ENCODE measurements around the gene PTPN6.
A peak's percentile ranks its signal among the peaks of the same experiment; 100 is the strongest.

PTPN6 gene

GRCh38 chr12:6917491-6918231 is 33.5 kb upstream of the PTPN6 start:
- peaks cover 22% of the 10 kb centered on the region for H3K36me3 Mint-ChIP-seq
- peak overlapping the region; percentile 91 for H3K27ac Mint-ChIP-seq
- H3K4me3 Mint-ChIP-seq, result no peak overlapping the region
- H3K9me3 Mint-ChIP-seq, result no peaks in the 10 kb centered on the region
- H3K27me3 Mint-ChIP-seq, result no peaks in the 10 kb centered on the region
- ATAC-seq, result no peak
- H3K4me1 Mint-ChIP-seq, result peaks cover 51% of the 10 kb centered on the region

- H3K9me3 Mint-ChIP-seq, result no peaks in the 10 kb centered on the region
- no peak overlapping the region for H3K4me3 Mint-ChIP-seq
- no peak for ATAC-seq
- peaks cover 62% of the 10 kb centered on the region for H3K4me1 Mint-ChIP-seq
- H3K27me3 Mint-ChIP-seq, result no peaks in the 10 kb centered on the region
- no peak overlapping the region for H3K27ac Mint-ChIP-seq
- peaks cover 26% of the 10 kb centered on the region for H3K36me3 Mint-ChIP-seq
Observed at GRCh38 chr12:6919588-6919987, 31.6 kb upstream of the PTPN6 start.

- H3K9me3 Mint-ChIP-seq, result no peaks in the 10 kb centered on the region
- peaks cover 23% of the 10 kb centered on the region for H3K36me3 Mint-ChIP-seq
- peaks cover 58% of the 10 kb centered on the region for H3K4me1 Mint-ChIP-seq
- peak overlapping the region; percentile 83 for H3K27ac Mint-ChIP-seq
- no peak overlapping the region for H3K4me3 Mint-ChIP-seq
- no peaks in the 10 kb centered on the region for H3K27me3 Mint-ChIP-seq
- no peak for ATAC-seq
Observed at GRCh38 chr12:6921539-6921938, 29.6 kb upstream of the PTPN6 start.

- no peaks in the 10 kb centered on the region for H3K27me3 Mint-ChIP-seq
- peaks cover 15% of the 10 kb centered on the region for H3K36me3 Mint-ChIP-seq
- ATAC-seq, result peak; percentile 73
- H3K9me3 Mint-ChIP-seq, result no peaks in the 10 kb centered on the region
- peak overlapping the region; percentile 57 for H3K4me3 Mint-ChIP-seq
- H3K4me1 Mint-ChIP-seq, result peaks cover 65% of the 10 kb centered on the region
- peak overlapping the region; percentile 83 for H3K27ac Mint-ChIP-seq
Observed at GRCh38 chr12:6921996-6922946, 28.9 kb upstream of the PTPN6 start.

- Mint-ChIP-seq H3K4me1 (peaks cover 67% of the 10 kb centered on the region), H3K36me3 (peaks cover 15% of the 10 kb centered on the region), H3K27me3 (no peaks in the 10 kb centered on the region), H3K9me3 (no peaks in the 10 kb centered on the region), H3K4me3 (peak overlapping the region; percentile 57), H3K27ac (peak overlapping the region; percentile 83)
- peak; percentile 46 for ATAC-seq
Observed at GRCh38 chr12:6923003-6923732, 28.0 kb upstream of the PTPN6 start.

GRCh38 chr12:6923851-6924250 is 27.3 kb upstream of the PTPN6 start:
- H3K4me1 Mint-ChIP-seq, result peaks cover 73% of the 10 kb centered on the region
- H3K27ac Mint-ChIP-seq, result peak overlapping the region; percentile 83

DNA sequence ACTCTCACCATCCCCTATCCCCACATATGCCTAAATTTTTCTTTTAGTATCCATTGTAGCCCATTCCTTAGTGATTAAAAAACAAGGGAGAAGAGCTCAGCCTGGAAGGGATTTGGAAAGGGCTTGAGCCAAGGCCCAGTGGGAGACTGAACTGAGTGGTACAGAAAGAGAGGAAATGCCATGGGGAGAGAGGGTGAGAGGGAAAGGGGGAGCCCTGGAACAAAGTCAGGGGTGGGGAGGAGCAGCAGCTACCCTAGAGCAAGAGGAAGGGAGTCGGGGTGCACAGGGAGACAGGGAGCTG is 26.0 kb upstream of the PTPN6 start:
- Mint-ChIP-seq H3K4me3 (no peak overlapping the region), H3K9me3 (no peaks in the 10 kb centered on the region), H3K27ac (peak overlapping the region; percentile 83), H3K27me3 (no peaks in the 10 kb centered on the region), H3K36me3 (peaks cover 5% of the 10 kb centered on the region), H3K4me1 (peaks cover 76% of the 10 kb centered on the region)
- no peak for ATAC-seq

More at GRCh38 chr12:6923851-6924250, 27.3 kb upstream of the PTPN6 start:
- H3K4me3 Mint-ChIP-seq, result no peak overlapping the region
- no peak for ATAC-seq
- no peaks in the 10 kb centered on the region for H3K9me3 Mint-ChIP-seq
- peaks cover 15% of the 10 kb centered on the region for H3K36me3 Mint-ChIP-seq
- H3K27me3 Mint-ChIP-seq, result no peaks in the 10 kb centered on the region

DNA sequence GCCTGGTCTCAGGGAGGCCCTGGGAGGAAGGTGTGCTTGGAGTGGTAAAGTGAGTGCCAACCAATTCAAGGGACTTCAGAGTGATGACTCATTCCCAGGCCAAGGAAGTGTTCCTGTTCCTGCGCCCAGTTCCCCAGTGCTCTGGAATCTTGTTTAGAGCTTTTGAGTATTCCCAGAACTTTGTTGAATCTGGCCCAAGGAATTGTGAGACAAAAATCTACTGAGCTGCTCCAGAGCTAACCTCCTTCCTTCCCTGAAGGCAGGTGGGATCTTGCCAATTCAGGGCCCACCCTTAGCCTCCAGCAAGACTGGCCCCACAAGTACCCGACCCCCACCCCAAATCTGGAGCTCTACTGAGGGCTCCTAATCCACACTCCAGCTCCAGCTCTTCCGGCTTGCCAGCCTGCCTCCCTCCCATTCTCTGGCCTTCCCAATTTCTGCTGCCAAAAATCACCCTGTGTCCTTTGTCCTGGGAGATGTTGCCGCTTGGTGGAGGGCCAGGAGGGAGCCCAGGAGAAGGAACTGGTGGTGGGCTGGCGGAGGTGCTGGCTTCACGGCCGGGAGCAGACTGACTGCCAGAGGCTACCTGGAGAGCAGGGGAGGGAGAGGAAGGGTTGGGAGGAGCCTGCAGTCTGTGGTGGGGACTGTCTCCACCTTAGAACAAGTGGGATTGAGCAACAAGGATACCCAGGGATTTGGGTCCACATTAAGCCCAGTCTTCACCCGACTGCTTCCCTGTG is 25.4 kb upstream of the PTPN6 start:
- Mint-ChIP-seq H3K4me1 (peaks cover 80% of the 10 kb centered on the region), H3K9me3 (no peaks in the 10 kb centered on the region), H3K27ac (peak overlapping the region; percentile 92), H3K4me3 (no peak overlapping the region), H3K36me3 (peaks cover 5% of the 10 kb centered on the region), H3K27me3 (no peaks in the 10 kb centered on the region)
- ATAC-seq, result no peak

- Mint-ChIP-seq H3K4me1 (peaks cover 74% of the 10 kb centered on the region), H3K27me3 (no peaks in the 10 kb centered on the region), H3K36me3 (peaks cover 5% of the 10 kb centered on the region), H3K4me3 (peak within 1 kb of the TSS; percentile 91), H3K27ac (peak within 1 kb of the TSS; percentile 92), H3K9me3 (no peaks in the 10 kb centered on the region)
- peak; percentile 64 for ATAC-seq
Observed at GRCh38 chr12:6927379-6928021, 23.7 kb upstream of the PTPN6 start, which contains the start of gene ATN1. Gene ATN1, plus strand, starts transcription at chr12:6927959. Its CDS starts 6,043 bp downstream, at chr12:6934002.

- peak; percentile 64 for ATAC-seq
- Mint-ChIP-seq H3K36me3 (no peaks in the 10 kb centered on the region), H3K9me3 (no peaks in the 10 kb centered on the region), H3K4me1 (peaks cover 67% of the 10 kb centered on the region), H3K27ac (peak overlapping the region; percentile 92), H3K4me3 (peak overlapping the region; percentile 79), H3K27me3 (no peaks in the 10 kb centered on the region)
Observed at GRCh38 chr12:6928022-6928702, 23.0 kb upstream of the PTPN6 start.

GRCh38 chr12:6928703-6929407 is 22.3 kb upstream of the PTPN6 start:
- H3K27me3 Mint-ChIP-seq, result no peaks in the 10 kb centered on the region
- H3K9me3 Mint-ChIP-seq, result no peaks in the 10 kb centered on the region
- peaks cover 64% of the 10 kb centered on the region for H3K4me1 Mint-ChIP-seq
- peaks cover 4% of the 10 kb centered on the region for H3K36me3 Mint-ChIP-seq
- no peak for ATAC-seq
- H3K27ac Mint-ChIP-seq, result peak overlapping the region; percentile 91
- peak overlapping the region; percentile 79 for H3K4me3 Mint-ChIP-seq

GRCh38 chr12:6929466-6930452 is 21.4 kb upstream of the PTPN6 start:
- Mint-ChIP-seq H3K27ac (peak overlapping the region; percentile 91), H3K4me1 (peaks cover 64% of the 10 kb centered on the region)

More at GRCh38 chr12:6929466-6930452, 21.4 kb upstream of the PTPN6 start:
- Mint-ChIP-seq H3K36me3 (peaks cover 13% of the 10 kb centered on the region), H3K27me3 (no peaks in the 10 kb centered on the region), H3K4me3 (peak overlapping the region; percentile 79), H3K9me3 (no peaks in the 10 kb centered on the region)
- no peak for ATAC-seq
